HCT116 (cell line): ENCODE measurements around the gene PLSCR4. TPM values are rescaled to one million over a fixed set of nuclear protein-coding genes. Genes with fewer than 3 reads are reported as not detected.
A peak's percentile ranks its signal among the peaks of the same experiment; 100 is the strongest.

ENCODE experiments used
- ATAC-seq: fragments of 200-7000 bp; cut with Tn5 transposase; 2 replicates; pipeline ENCODE4 v1.9.1; 2020; ENCODE audit warnings: mild to moderate bottlenecking, moderate library complexity
- BruUV-seq: library from RNA; stranded (reverse); fragments of 400-500 nt; replicated peaks from 2 replicates; lab custom pipeline; 2021; lab: Mats Ljungman, UMichigan
- CTCF ChIA-PET: fragments of 300-600 bp; sonication (Branson Sonifier 250); formaldehyde crosslinking; loops from one replicate; lab custom pipeline; 2021; ENCODE audit warnings: antibody characterized with exemption; lab: Charles Lee
- POLR2A ChIA-PET: fragments of 300-600, 350-600 bp; sonication (Branson Sonifier 250); formaldehyde crosslinking; loops from one replicate; lab custom pipeline; 2021; ENCODE audit warnings: antibody characterized with exemption; lab: Charles Lee
- RAD21 ChIA-PET, 2 experiments: fragments of 300-600 bp; sonication (Branson Sonifier 250); formaldehyde crosslinking; loops; one replicate each; lab custom pipeline; 2023; ENCODE audit warnings: low total read pairs in 2 of 2; ENCODE audit not compliant: uncharacterized antibody in 2 of 2, unreplicated experiment in 2 of 2, low non-redundant PET in 1 of 2; lab: Charles Lee
- DNase-seq: peaks from one replicate; pipeline ENCODE4 v3.0.0-alpha.2; 2010; ENCODE audit warnings: low read depth, low spot score
- H2AFZ ChIP-seq: fragments of 200-600 bp; shearing (Covaris generic), sonication (generic); 2 replicates; pipeline ENCODE4 v1.6.1; 2017; ENCODE audit warnings: low read depth, mixed run types, mixed read lengths, antibody characterized with exemption, low read length; ENCODE audit not compliant: poor library complexity, severe bottlenecking
- H3K27ac ChIP-seq: 2 replicates; pipeline ENCODE4 v1.5.1; 2012; ENCODE audit warnings: low read depth, low read length
- H3K27me3 ChIP-seq: fragments of 200-600 bp; sonication (generic); 2 replicates; pipeline ENCODE4 v1.6.1; 2016; ENCODE audit warnings: mixed run types, low read length, mixed read lengths; ENCODE audit not compliant: insufficient read depth
- H3K36me3 ChIP-seq, 2 experiments: fragments of 200-500 bp in 1 of 2; fragments of 200-600 bp in 1 of 2; sonication (Bioruptor generic) in 1 of 2; sonication (generic) in 1 of 2; 2 replicates each; pipeline versions ENCODE4 v1.5.1 to v1.6.1; 2014 to 2016; ENCODE audit warnings: low read length in 2 of 2, inconsistent platforms in 1 of 2, mixed read lengths in 1 of 2, mixed run types in 1 of 2; ENCODE audit not compliant: insufficient read depth in 2 of 2, control insufficient read depth in 1 of 2
- H3K4me1 ChIP-seq, 2 experiments: fragments of 200-600 bp in 1 of 2; sonication (generic) in 1 of 2; 2 replicates each; pipeline versions ENCODE4 v1.5.1 to v1.6.1; 2012 to 2017; ENCODE audit warnings: low read length in 2 of 2, inconsistent platforms in 1 of 2, mild to moderate bottlenecking in 1 of 2, mixed read lengths in 1 of 2, mixed run types in 1 of 2, moderate library complexity in 1 of 2; ENCODE audit not compliant: insufficient read depth in 2 of 2, control insufficient read depth in 1 of 2
- H3K4me2 ChIP-seq: fragments of 200-600 bp; sonication (generic); 2 replicates; pipeline ENCODE4 v1.6.1; 2017; ENCODE audit warnings: mixed run types, low read length, mixed read lengths
- H3K4me3 ChIP-seq, 2 experiments: fragments of 200-600 bp in 1 of 2; sonication (generic) in 1 of 2; replicated peaks in 1 of 2; 2 replicates each; pipeline ENCODE4 v1.5.1; 2011 to 2016; ENCODE audit warnings: low read length in 2 of 2, control low read depth in 1 of 2, low read depth in 1 of 2, mild to moderate bottlenecking in 1 of 2, mixed read lengths in 1 of 2, mixed run types in 1 of 2
- H3K79me2 ChIP-seq: fragments of 200-600 bp; sonication (generic); 2 replicates; pipeline ENCODE4 v1.6.1; 2017; ENCODE audit warnings: mild to moderate bottlenecking, mixed run types, low read length, moderate library complexity, mixed read lengths; ENCODE audit not compliant: insufficient read depth
- H3K9ac ChIP-seq: fragments of 200-600 bp; sonication (generic); 2 replicates; pipeline ENCODE4 v1.6.1; 2016; ENCODE audit warnings: low read length, mixed read lengths
- H3K9me2 ChIP-seq: fragments of 200-600 bp; sonication (generic), shearing (Covaris generic); 2 replicates; pipeline ENCODE4 v1.6.1; 2017; ENCODE audit warnings: mixed run types, mild to moderate bottlenecking, moderate library complexity; ENCODE audit not compliant: insufficient read depth
- H3K9me3 ChIP-seq, 2 experiments: fragments of 200-500 bp in 1 of 2; fragments of 200-600 bp in 1 of 2; sonication (Bioruptor generic) in 1 of 2; sonication (generic) in 1 of 2; 2 replicates each; pipeline ENCODE4 v1.6.1; 2014 to 2017; ENCODE audit warnings: low read length in 2 of 2, mixed read lengths in 2 of 2, inconsistent platforms in 1 of 2, low read depth in 1 of 2, mild to moderate bottlenecking in 1 of 2, mixed run types in 1 of 2, moderate library complexity in 1 of 2; ENCODE audit not compliant: control insufficient read depth in 1 of 2, insufficient read depth in 1 of 2
- H4K20me1 ChIP-seq: fragments of 200-600 bp; sonication (generic), shearing (Covaris generic); 2 replicates; pipeline ENCODE4 v1.6.1; 2017; ENCODE audit warnings: mixed run types, mild to moderate bottlenecking, moderate library complexity; ENCODE audit not compliant: insufficient read depth
- ATF3 ChIP-seq: IDR thresholded peaks from 2 replicates; pipeline ENCODE4 v1.6.1; 2012
- CBX3 ChIP-seq: IDR thresholded peaks from 2 replicates; pipeline ENCODE4 v1.6.1; 2012; ENCODE audit warnings: low read depth
- CEBPB ChIP-seq: IDR thresholded peaks from 2 replicates; pipeline ENCODE4 v1.6.1; 2012; ENCODE audit warnings: low read depth
- EGR1 ChIP-seq: IDR thresholded peaks from 2 replicates; pipeline ENCODE4 v1.6.1; 2012; ENCODE audit warnings: low read depth
- ELF1 ChIP-seq: IDR thresholded peaks from 2 replicates; pipeline ENCODE4 v1.6.1; 2012; ENCODE audit warnings: low read depth, borderline replicate concordance
- EZH2 ChIP-seq: fragments of 200-600 bp; sonication (generic); IDR thresholded peaks from 2 replicates; pipeline ENCODE4 v1.6.1; 2017; ENCODE audit warnings: antibody characterized with exemption, mixed run types
- EZH2phosphoT487 ChIP-seq: fragments of 200-600 bp; IDR thresholded peaks from 2 replicates; pipeline ENCODE4 v1.6.1; 2018; ENCODE audit warnings: antibody characterized with exemption, borderline replicate concordance
- FOSL1 ChIP-seq: IDR thresholded peaks from 2 replicates; pipeline ENCODE4 v1.6.1; 2012; ENCODE audit warnings: low read depth
- JUND ChIP-seq: IDR thresholded peaks from 2 replicates; pipeline ENCODE4 v1.6.1; 2012
- MAX ChIP-seq: IDR thresholded peaks from 2 replicates; pipeline ENCODE4 v1.6.1; 2012
- POLR2AphosphoS5 ChIP-seq: IDR thresholded peaks from 2 replicates; pipeline ENCODE4 v1.6.1; 2011; ENCODE audit warnings: mild to moderate bottlenecking, low read depth, low read length, moderate library complexity
- RAD21 ChIP-seq: IDR thresholded peaks from 2 replicates; pipeline ENCODE4 v1.6.1; 2012; ENCODE audit warnings: low read depth, mild to moderate bottlenecking
- SIN3A ChIP-seq: IDR thresholded peaks from 2 replicates; pipeline ENCODE4 v1.6.1; 2012; ENCODE audit warnings: low read depth
- SP1 ChIP-seq: IDR thresholded peaks from 2 replicates; pipeline ENCODE4 v1.6.1; 2012; ENCODE audit warnings: low read depth
- SRF ChIP-seq: IDR thresholded peaks from 2 replicates; pipeline ENCODE4 v1.6.1; 2012; ENCODE audit warnings: low read depth
- TCF7L2 ChIP-seq: IDR thresholded peaks from 2 replicates; pipeline ENCODE4 v1.7.0; 2011; ENCODE audit warnings: borderline replicate concordance, inconsistent platforms; ENCODE audit not compliant: insufficient read depth, insufficient read length; ENCODE audit errors: extremely low read depth
- YY1 ChIP-seq: IDR thresholded peaks from 2 replicates; pipeline ENCODE4 v1.6.1; 2011; ENCODE audit warnings: low read length, low read depth, moderate library complexity, mild to moderate bottlenecking; ENCODE audit not compliant: insufficient replicate concordance; ENCODE audit errors: extremely low read depth
- ZBTB33 ChIP-seq: IDR thresholded peaks from 2 replicates; pipeline ENCODE4 v1.6.1; 2011; ENCODE audit warnings: mild to moderate bottlenecking, low read length, moderate library complexity; ENCODE audit not compliant: insufficient replicate concordance; ENCODE audit errors: extremely low read depth
- ZFX ChIP-seq: fragments of 450-650 bp; IDR thresholded peaks from 2 replicates; pipeline ENCODE4 v1.6.1; 2017
- ZNF274 ChIP-seq: fragments of 200-500 bp; sonication (Bioruptor generic); IDR thresholded peaks from 2 replicates; pipeline ENCODE4 v1.6.1; 2014; ENCODE audit warnings: mild to moderate bottlenecking, low read depth, low read length, inconsistent platforms
- intact Hi-C: fragments of 100-400 bp; cut with micrococcal nuclease; formaldehyde crosslinking; loops from 2 replicates; pipeline ENCODE4 v1.10.0; 2022
- total RNA-seq: library from RNA; stranded (reverse); gene quantifications from one replicate; pipeline ENCODE4 v1.2.1, GENCODE V29; 2021; ENCODE audit not compliant: unreplicated experiment

The PLSCR4 gene
- total RNA-seq, 1 experiment from 2014 or later, result 4.1 TPM

GRCh38 chr3:146249921-146250320 is 984 bp downstream of the PLSCR4 start:
- TF ChIP-seq SIN3A (no peak), CBX3 (no peak), ELF1 (no peak), RAD21 (no peak), EZH2 (no peak), SP1 (no peak), ATF3 (no peak), ZBTB33 (no peak)
- Histone ChIP-seq H3K27ac (no peak overlapping the region), H3K79me2 (no peaks in the 10 kb centered on the region), H3K4me3 (peak overlapping the region; percentile 61 to 80), H3K4me1 (peaks cover 4% of the 10 kb centered on the region in 2 experiments; a peak in 2 of 4 replicates), H3K9ac (peak overlapping the region; percentile 63; the same call in 1 of the 2 replicates), H3K4me2 (peak overlapping the region; percentile 78), H3K9me2 (no peaks in the 10 kb centered on the region), H2AFZ (peak overlapping the region; percentile 94), H4K20me1 (no peaks in the 10 kb centered on the region), H3K27me3 (no peaks in the 10 kb centered on the region), H3K9me3 (no peaks in the 10 kb centered on the region), H3K36me3 (no peaks in the 10 kb centered on the region)
- ChIA-PET RAD21 (no interaction called here), CTCF (no interaction called here), POLR2A (no interaction called here)
- DNase-seq (no peak), ATAC-seq (no peak)
- TSS peak; percentile 55 for BruUV-seq
- intact Hi-C loops, result no loop called here

GRCh38 chr3:146247911-146248310 is 3.0 kb downstream of the PLSCR4 start:
- Histone ChIP-seq H3K27ac (no peak overlapping the region), H3K9ac (no peak overlapping the region), H2AFZ (no peak overlapping the region), H3K4me2 (no peak overlapping the region), H3K4me3 (no peak overlapping the region), H3K27me3 (no peaks in the 10 kb centered on the region), H3K36me3 (no peaks in the 10 kb centered on the region), H3K79me2 (no peaks in the 10 kb centered on the region), H3K9me2 (no peaks in the 10 kb centered on the region), H3K9me3 (no peaks in the 10 kb centered on the region), H4K20me1 (no peaks in the 10 kb centered on the region), H3K4me1 (peaks cover 4% of the 10 kb centered on the region in 2 experiments; a peak in 2 of 4 replicates)
- ATAC-seq, result no peak
- no TSS peak for BruUV-seq
- DNase-seq, result no peak
- CTCF ChIA-PET, result no interaction called here
- intact Hi-C loops, result no loop called here
- RAD21 ChIA-PET, result no interaction called here
- POLR2A ChIA-PET, result no interaction called here
- TF ChIP-seq ZFX, result no peak
- TF ChIP-seq CEBPB, result no peak
- no peak for TF ChIP-seq ZNF274
- TF ChIP-seq JUND, result no peak
- no peak for TF ChIP-seq FOSL1
- no peak for TF ChIP-seq EGR1
- no peak for TF ChIP-seq EZH2
- no peak for TF ChIP-seq SP1
- no peak for TF ChIP-seq SIN3A
- TF ChIP-seq SRF, result no peak
- no peak for TF ChIP-seq EZH2phosphoT487
- TF ChIP-seq YY1, result no peak
- TF ChIP-seq ELF1, result no peak
- TF ChIP-seq POLR2AphosphoS5, result no peak
- no peak for TF ChIP-seq ATF3
- TF ChIP-seq CBX3, result no peak
- no peak for TF ChIP-seq RAD21
- no peak for TF ChIP-seq TCF7L2
- TF ChIP-seq MAX, result no peak
